Measurements from ENCODE around the gene SCFD2.

GRCh38 chr4:53156896-53157295 is 209.0 kb downstream of the SCFD2 start:
- no peak for TF ChIP-seq CTCF (IDR thresholded peaks at IDR 0.05; ENCODE audit: insufficient read depth, low read length)
- no peak for TF ChIP-seq POLR2AphosphoS5 (IDR thresholded peaks at IDR 0.05; ENCODE audit: low read depth)

All from HL-60 (cell line).